ENCODE results near the gene ADPGK. TPM values are rescaled to one million over a fixed set of nuclear protein-coding genes. Genes with fewer than 3 reads are reported as not detected.

Gene ADPGK
- total RNA-seq, 1 donor: 74.7 TPM

- no peak for TF ChIP-seq CTCF (IDR thresholded peaks at IDR 0.05; ENCODE audit: insufficient read depth, low read depth, low read length)
- no peak overlapping the region for H3K4me3 ChIP-seq (ENCODE audit: low read depth, low read length)
- DNase-seq (ENCODE audit: low read depth): no peak
Measured at GRCh38 chr15:72740219-72740618, 43.3 kb downstream of the ADPGK start.

- no peak for TF ChIP-seq CTCF (IDR thresholded peaks at IDR 0.05; ENCODE audit: insufficient read depth, low read depth, low read length)
- no peak overlapping the region for H3K4me3 ChIP-seq (ENCODE audit: low read depth, low read length)
- DNase-seq (ENCODE audit: low read depth): no peak
Measured at GRCh38 chr15:72737723-72738122, 45.8 kb downstream of the ADPGK start.

GRCh38 chr15:72737061-72737460 lies 46.5 kb downstream of the ADPGK start:
- DNase-seq (ENCODE audit: low read depth): peak; percentile 37
- no peak for TF ChIP-seq CTCF (IDR thresholded peaks at IDR 0.05; ENCODE audit: insufficient read depth, low read depth, low read length)
- no peak overlapping the region for H3K4me3 ChIP-seq (ENCODE audit: low read depth, low read length)

GRCh38 chr15:72735111-72735510 lies 48.4 kb downstream of the ADPGK start:
- no peak for DNase-seq (ENCODE audit: low read depth)
- TF ChIP-seq CTCF (IDR thresholded peaks at IDR 0.05; ENCODE audit: insufficient read depth, low read depth, low read length): no peak
- H3K4me3 ChIP-seq (ENCODE audit: low read depth, low read length): no peak overlapping the region

GRCh38 chr15:72733941-72734738 lies 49.4 kb downstream of the ADPGK start:
- TF ChIP-seq CTCF (IDR thresholded peaks at IDR 0.05; ENCODE audit: insufficient read depth, low read depth, low read length): no peak
- peak; percentile 38 for DNase-seq (ENCODE audit: low read depth)
- no peak overlapping the region for H3K4me3 ChIP-seq (ENCODE audit: low read depth, low read length)

GRCh38 chr15:72732516-72732915 lies 51.0 kb downstream of the ADPGK start:
- H3K4me3 ChIP-seq (ENCODE audit: low read depth, low read length): no peak overlapping the region
- no peak for DNase-seq (ENCODE audit: low read depth)
- TF ChIP-seq CTCF (IDR thresholded peaks at IDR 0.05; ENCODE audit: insufficient read depth, low read depth, low read length): no peak

- no peak for TF ChIP-seq CTCF (IDR thresholded peaks at IDR 0.05; ENCODE audit: insufficient read depth, low read depth, low read length)
- no peak for DNase-seq (ENCODE audit: low read depth)
- H3K4me3 ChIP-seq (ENCODE audit: low read depth, low read length): no peak overlapping the region
Measured at GRCh38 chr15:72732086-72732485, 51.5 kb downstream of the ADPGK start.
